ENCODE data around the gene VEGFC. TPM values are rescaled to one million over a fixed set of nuclear protein-coding genes. Genes with fewer than 3 reads are reported as not detected.

VEGFC gene
- total RNA-seq, 1 experiment from 2014 or later: 8.7 TPM

- TF ChIP-seq EZH2 (IDR thresholded peaks at IDR 0.05; ENCODE audit: low read depth): no peak
- TF ChIP-seq, protein P1, sequence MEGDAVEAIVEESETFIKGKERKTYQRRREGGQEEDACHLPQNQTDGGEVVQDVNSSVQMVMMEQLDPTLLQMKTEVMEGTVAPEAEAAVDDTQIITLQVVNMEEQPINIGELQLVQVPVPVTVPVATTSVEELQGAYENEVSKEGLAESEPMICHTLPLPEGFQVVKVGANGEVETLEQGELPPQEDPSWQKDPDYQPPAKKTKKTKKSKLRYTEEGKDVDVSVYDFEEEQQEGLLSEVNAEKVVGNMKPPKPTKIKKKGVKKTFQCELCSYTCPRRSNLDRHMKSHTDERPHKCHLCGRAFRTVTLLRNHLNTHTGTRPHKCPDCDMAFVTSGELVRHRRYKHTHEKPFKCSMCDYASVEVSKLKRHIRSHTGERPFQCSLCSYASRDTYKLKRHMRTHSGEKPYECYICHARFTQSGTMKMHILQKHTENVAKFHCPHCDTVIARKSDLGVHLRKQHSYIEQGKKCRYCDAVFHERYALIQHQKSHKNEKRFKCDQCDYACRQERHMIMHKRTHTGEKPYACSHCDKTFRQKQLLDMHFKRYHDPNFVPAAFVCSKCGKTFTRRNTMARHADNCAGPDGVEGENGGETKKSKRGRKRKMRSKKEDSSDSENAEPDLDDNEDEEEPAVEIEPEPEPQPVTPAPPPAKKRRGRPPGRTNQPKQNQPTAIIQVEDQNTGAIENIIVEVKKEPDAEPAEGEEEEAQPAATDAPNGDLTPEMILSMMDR (conservative IDR thresholded peaks at IDR 0.05): no peak
- DNase-seq: no peak
- ChIA-PET CTCF (no interaction called here), POLR2A (ENCODE audit: unreplicated experiment) (interaction anchor here (0.6 kb wide), 1 partner anchor 23 kb away, joined by 3 read pairs; no protein-coding TSS in a partner anchor)
- Histone ChIP-seq H3F3A (ENCODE audit: insufficient read depth, low read depth) (no peaks in the 10 kb centered on the region), H4K20me1 (ENCODE audit: insufficient read depth) (no peaks in the 10 kb centered on the region), H3K27ac (no peak overlapping the region), H3K9me2 (ENCODE audit: insufficient read depth) (no peaks in the 10 kb centered on the region), H3K27me3 (ENCODE audit: insufficient read depth, low read depth) (no peaks in the 10 kb centered on the region), H3K4me2 (no peak overlapping the region), H3K4me1 (replicated peaks; ENCODE audit: insufficient read depth) (no peaks in the 10 kb centered on the region), H3K79me2 (ENCODE audit: low read depth) (no peaks in the 10 kb centered on the region), H3K4me3 (no peak overlapping the region), H3K9me3 (ENCODE audit: insufficient read depth, low read depth) (no peaks in the 10 kb centered on the region), H2AFZ (no peak overlapping the region), H3K36me3 (ENCODE audit: low read depth) (no peaks in the 10 kb centered on the region)
- BruUV-seq (replicated peaks): no TSS peak
- intact Hi-C loops (cut with micrococcal nuclease; ENCODE audit: unreplicated experiment): no loop called here
These were observed 37.1 kb downstream of the VEGFC start for GRCh38 chr4:176755613-176756012.

- Histone ChIP-seq H3K4me2 (no peak overlapping the region), H4K20me1 (ENCODE audit: insufficient read depth) (no peaks in the 10 kb centered on the region), H3F3A (ENCODE audit: insufficient read depth, low read depth) (no peaks in the 10 kb centered on the region), H3K9me3 (ENCODE audit: insufficient read depth, low read depth) (no peaks in the 10 kb centered on the region), H3K4me1 (replicated peaks; ENCODE audit: insufficient read depth) (no peaks in the 10 kb centered on the region), H3K4me3 (no peak overlapping the region), H3K36me3 (ENCODE audit: low read depth) (no peaks in the 10 kb centered on the region), H2AFZ (no peak overlapping the region), H3K79me2 (ENCODE audit: low read depth) (no peaks in the 10 kb centered on the region), H3K27me3 (ENCODE audit: insufficient read depth, low read depth) (no peaks in the 10 kb centered on the region), H3K9me2 (ENCODE audit: insufficient read depth) (no peaks in the 10 kb centered on the region), H3K27ac (no peak overlapping the region)
- no TSS peak for BruUV-seq (replicated peaks)
- CTCF ChIA-PET: no interaction called here
- no peak for DNase-seq
- TF ChIP-seq, protein P1 (conservative IDR thresholded peaks at IDR 0.05): no peak
- no peak for TF ChIP-seq EZH2 (IDR thresholded peaks at IDR 0.05; ENCODE audit: low read depth)
- POLR2A ChIA-PET (ENCODE audit: unreplicated experiment): no interaction called here
- intact Hi-C loops (cut with micrococcal nuclease; ENCODE audit: unreplicated experiment): no loop called here
These were observed 37.7 kb downstream of the VEGFC start for GRCh38 chr4:176755001-176755400.

- CTCF ChIA-PET: no interaction called here
- Histone ChIP-seq H3K4me2 (no peak overlapping the region), H3K79me2 (ENCODE audit: low read depth) (no peaks in the 10 kb centered on the region), H3K36me3 (ENCODE audit: low read depth) (no peaks in the 10 kb centered on the region), H3K27ac (no peak overlapping the region), H2AFZ (no peak overlapping the region), H3K4me3 (no peak overlapping the region), H3K27me3 (ENCODE audit: insufficient read depth, low read depth) (no peaks in the 10 kb centered on the region), H3K9me2 (ENCODE audit: insufficient read depth) (no peaks in the 10 kb centered on the region), H3F3A (ENCODE audit: insufficient read depth, low read depth) (no peaks in the 10 kb centered on the region), H3K4me1 (replicated peaks; ENCODE audit: insufficient read depth) (no peaks in the 10 kb centered on the region), H3K9me3 (ENCODE audit: insufficient read depth, low read depth) (no peaks in the 10 kb centered on the region), H4K20me1 (ENCODE audit: insufficient read depth) (no peaks in the 10 kb centered on the region)
- POLR2A ChIA-PET (ENCODE audit: unreplicated experiment): no interaction called here
- DNase-seq: no peak
- BruUV-seq (replicated peaks): no TSS peak
- intact Hi-C loops (cut with micrococcal nuclease; ENCODE audit: unreplicated experiment): no loop called here
- TF ChIP-seq, protein P1 (conservative IDR thresholded peaks at IDR 0.05): no peak
- no peak for TF ChIP-seq EZH2 (IDR thresholded peaks at IDR 0.05; ENCODE audit: low read depth)
These were observed 39.7 kb downstream of the VEGFC start for GRCh38 chr4:176753049-176753448.
